Common myeloid progenitor, CD34-positive (primary cell): Measurements from ENCODE around the gene CCDC54.

Experiments
- CTCF ChIA-PET: fragments of 350-600 bp; sonication (Branson Sonifier 250); formaldehyde crosslinking; loops from one replicate; lab custom pipeline; 2021; ENCODE audit warnings: antibody characterized with exemption; lab: Charles Lee
- POLR2A ChIA-PET: fragments of 350-600 bp; sonication (Branson Sonifier 250); formaldehyde crosslinking; loops from one replicate; lab custom pipeline; 2021; ENCODE audit warnings: antibody characterized with exemption; lab: Charles Lee
- DNase-seq, 3 donors: peaks; one replicate each; pipeline versions ENCODE4 v3.0.0 to v3.0.0-alpha.2; 2013
- H3K27ac ChIP-seq, 2 experiments: 1 replicate in 1 of 2; 2 replicates in 1 of 2; pipeline ENCODE4 v1.7.0; 2013; ENCODE audit warnings: inconsistent platforms in 2 of 2, low read length in 2 of 2, mild to moderate bottlenecking in 2 of 2, low read depth in 1 of 2, moderate library complexity in 1 of 2; ENCODE audit not compliant: severe bottlenecking in 2 of 2, insufficient read depth in 1 of 2, poor library complexity in 1 of 2
- H3K27me3 ChIP-seq, 5 experiments: replicated peaks in 2 of 5; 1 replicate in 3 of 5; 2 replicates in 2 of 5; pipeline versions ENCODE4 v1.6.1 to v1.7.0; 2013; ENCODE audit warnings: low read length in 4 of 5, mild to moderate bottlenecking in 2 of 5, moderate library complexity in 2 of 5, inconsistent platforms in 1 of 5; ENCODE audit not compliant: insufficient read depth in 5 of 5, control insufficient read depth in 4 of 5
- H3K36me3 ChIP-seq, 4 experiments: 1 replicate in 2 of 4; 2 replicates in 2 of 4; pipeline versions ENCODE4 v1.6.1 to v1.7.0; 2013; ENCODE audit warnings: low read length in 3 of 4, control low read depth in 1 of 4, mild to moderate bottlenecking in 1 of 4; ENCODE audit not compliant: control insufficient read depth in 4 of 4, insufficient read depth in 4 of 4
- H3K4me1 ChIP-seq, 4 experiments: 1 replicate in 3 of 4; 2 replicates in 1 of 4; pipeline versions ENCODE4 v1.6.1 to v1.7.1; 2013; ENCODE audit warnings: low read length in 3 of 4, mild to moderate bottlenecking in 3 of 4, control low read depth in 1 of 4, inconsistent platforms in 1 of 4, moderate library complexity in 1 of 4; ENCODE audit not compliant: control insufficient read depth in 4 of 4, insufficient read depth in 4 of 4; ENCODE audit errors: control extremely low read depth in 1 of 4
- H3K4me3 ChIP-seq, 7 experiments: 1 replicate in 4 of 7; 2 replicates in 3 of 7; pipeline versions ENCODE4 v1.5.1 to v1.7.0; 2013; ENCODE audit warnings: mild to moderate bottlenecking in 7 of 7, low read length in 6 of 7, moderate library complexity in 6 of 7, inconsistent platforms in 2 of 7, low read depth in 2 of 7, control low read depth in 1 of 7; ENCODE audit not compliant: insufficient read depth in 4 of 7, control insufficient read depth in 1 of 7; ENCODE audit errors: extremely low read depth in 1 of 7
- H3K9me3 ChIP-seq, 5 experiments: 1 replicate in 4 of 5; 2 replicates in 1 of 5; pipeline versions ENCODE4 v1.6.1 to v1.7.1; 2013; ENCODE audit warnings: low read length in 4 of 5, mild to moderate bottlenecking in 2 of 5, inconsistent platforms in 1 of 5, low read depth in 1 of 5, moderate library complexity in 1 of 5; ENCODE audit not compliant: control insufficient read depth in 4 of 5, insufficient read depth in 2 of 5; ENCODE audit errors: control extremely low read depth in 1 of 5
- WGBS: methylation state at CpG from one replicate; pipeline ENCODE4 v1.1.5; 2013; ENCODE audit not compliant: insufficient coverage; 5-methylcytosine and 5-hydroxymethylcytosine counted together

Gene CCDC54

DNA sequence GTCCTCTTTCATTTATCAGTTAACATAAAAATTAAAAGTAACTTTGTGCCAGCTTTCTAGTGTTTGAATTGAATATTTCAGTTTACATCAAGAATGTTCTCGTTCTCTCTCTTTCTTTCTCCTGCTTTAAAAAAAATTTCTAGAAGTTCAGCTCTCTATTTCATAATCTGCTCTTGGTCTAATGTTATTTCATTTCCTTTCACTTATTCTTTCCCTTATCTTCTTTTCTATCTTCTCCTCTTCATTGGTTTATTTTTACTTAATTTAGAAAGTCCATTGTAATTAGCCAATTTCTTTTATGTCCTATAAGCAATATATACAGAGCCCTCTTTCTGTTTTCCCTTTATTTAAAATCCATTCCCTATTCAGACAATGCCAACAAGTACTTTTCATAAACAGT, 44.6 kb downstream of the CCDC54 start:
- CTCF ChIA-PET, result interaction anchor here (1.0 to 8.5 kb wide), 17 partner anchors 9 to 186 kb away, joined by 3 to 117 read pairs (median 5); no protein-coding TSS in a partner anchor
- Histone ChIP-seq H3K9me3 (no peaks in the 10 kb centered on the region), H3K36me3 (no peaks in the 10 kb centered on the region), H3K27me3 (no peaks in the 10 kb centered on the region), H3K27ac (no peak overlapping the region), H3K4me1 (peaks cover 0 to 4% (median 2%) of the 10 kb centered on the region in 4 experiments), H3K4me3 (no peak overlapping the region)
- POLR2A ChIA-PET, result no interaction called here
- no peak for DNase-seq
- 100% methylated on average over 1 of the region's 1 CpG for WGBS

- no peak overlapping the region for H3K27ac ChIP-seq
- H3K27me3 ChIP-seq, result no peaks in the 10 kb centered on the region
- no peaks in the 10 kb centered on the region for H3K36me3 ChIP-seq
- peaks cover under 1 to 9% (median 4%) of the 10 kb centered on the region in 4 experiments for H3K4me1 ChIP-seq
- no peak overlapping the region for H3K4me3 ChIP-seq
- no peaks in the 10 kb centered on the region for H3K9me3 ChIP-seq
- DNase-seq, result peak in 2 of 3 donors; percentile 16 to 42
- CTCF ChIA-PET, result interaction anchor here (1.1 kb wide), 1 partner anchor 153 kb away, joined by 6 read pairs; no protein-coding TSS in a partner anchor
- POLR2A ChIA-PET, result no interaction called here
These were observed 47.8 kb downstream of the CCDC54 start for GRCh38 chr3:107425033-107425432.

GRCh38 chr3:107426223-107426622, 49.0 kb downstream of the CCDC54 start:
- no peak for DNase-seq
- Histone ChIP-seq H3K27me3 (no peaks in the 10 kb centered on the region), H3K36me3 (no peaks in the 10 kb centered on the region), H3K4me3 (no peak overlapping the region), H3K27ac (no peak overlapping the region), H3K9me3 (no peaks in the 10 kb centered on the region), H3K4me1 (peaks cover 5 to 21% (median 13%) of the 10 kb centered on the region in 4 experiments)
- CTCF ChIA-PET, result interaction anchor here (1.6 to 6.0 kb wide), 2 partner anchors 9 to 153 kb away, joined by 3 to 82 read pairs; no protein-coding TSS in a partner anchor
- WGBS, result no CpG with 5 or more reads among the region's 3 CpGs
- POLR2A ChIA-PET, result no interaction called here
